Suprapubic skin (tissue), 4 donors: ENCODE data around the gene DRC1. TPM values are rescaled to one million over a fixed set of nuclear protein-coding genes. Genes with fewer than 3 reads are reported as not detected.

Source experiments
- DNase-seq, 2 donors: peaks; one replicate each; pipeline ENCODE4 v3.0.0-alpha.2; 2019; ENCODE audit warnings: low spot score in 2 of 2
- H3K27ac ChIP-seq: fragments of 200-600 bp; sonication (generic); one replicate; pipeline ENCODE4 v1.5.1; 2019
- H3K27me3 ChIP-seq: fragments of 200-600 bp; sonication (generic); one replicate; pipeline ENCODE4 v1.5.1; 2019
- H3K36me3 ChIP-seq: fragments of 200-600 bp; sonication (generic); one replicate; pipeline ENCODE4 v1.5.1; 2019
- H3K4me1 ChIP-seq: fragments of 200-600 bp; sonication (generic); one replicate; pipeline ENCODE4 v1.5.1; 2019
- H3K4me3 ChIP-seq: fragments of 200-600 bp; sonication (generic); one replicate; pipeline ENCODE4 v1.5.1; 2019; ENCODE audit warnings: mild to moderate bottlenecking
- H3K9me3 ChIP-seq: fragments of 200-600 bp; sonication (generic); one replicate; pipeline ENCODE4 v1.5.1; 2019
- EP300 ChIP-seq: sonication (generic); formaldehyde crosslinking; IDR thresholded peaks from one replicate; pipeline ENCODE4 v1.6.1; 2017; ENCODE audit warnings: antibody characterized with exemption
- POLR2A ChIP-seq, 2 donors: fragments of 450-650 bp; IDR thresholded peaks; one replicate each; pipeline ENCODE4 v1.6.1; 2017; ENCODE audit warnings: antibody characterized with exemption in 2 of 2, mild to moderate bottlenecking in 2 of 2, moderate library complexity in 2 of 2
- POLR2AphosphoS5 ChIP-seq, 3 donors: sonication (generic); formaldehyde crosslinking; IDR thresholded peaks; one replicate each; pipeline ENCODE4 v1.6.1; 2017; ENCODE audit warnings: antibody characterized with exemption in 3 of 3
- WGBS: methylation state at CpG from one replicate; pipeline ENCODE4 v1.1.5; 2018; 5-methylcytosine and 5-hydroxymethylcytosine counted together
- total RNA-seq, 4 donors: library from RNA; depleted of rRNA; stranded (reverse); fragments of >200 nt; gene quantifications; one replicate each; pipeline ENCODE4 v1.1.0, GENCODE V29; 2016
- TF ChIP-seq, protein P1 (sequence below), 2 donors: fragments of 200-600 bp in 1 of 2; fragments of 450-650 bp in 1 of 2; sonication (generic) in 1 of 2; IDR thresholded peaks; one replicate each; pipeline ENCODE4 v1.5.1; 2016 to 2019; ENCODE audit warnings: antibody characterized with exemption in 2 of 2, mild to moderate bottlenecking in 1 of 2, moderate library complexity in 1 of 2

Gene DRC1
- total RNA-seq, 4 donors from 2014 or later = 0.26 TPM; not detected in 3

DNA sequence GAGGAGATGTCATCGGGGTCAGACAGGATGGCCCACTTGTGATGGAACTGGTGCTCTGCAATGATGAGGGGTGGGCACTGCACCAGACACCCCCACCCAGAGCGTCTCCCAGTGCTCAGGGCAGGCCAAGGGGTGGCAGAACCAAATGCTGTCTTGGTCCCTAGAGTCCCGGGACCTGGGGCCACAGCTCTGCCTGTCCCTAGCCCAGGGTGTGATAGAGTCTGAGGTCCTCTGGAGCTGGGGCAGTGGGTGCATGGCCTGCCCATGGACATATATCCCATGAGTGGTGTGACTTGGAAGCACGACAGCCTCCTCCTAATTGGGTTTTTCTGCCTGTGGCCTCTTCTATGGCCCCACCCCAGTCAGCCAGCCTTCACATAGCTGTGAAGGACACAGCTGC is 82.9 kb downstream of the DRC1 start:
- H3K4me1 ChIP-seq = no peaks in the 10 kb centered on the region
- no peaks in the 10 kb centered on the region for H3K9me3 ChIP-seq
- H3K27ac ChIP-seq = no peak overlapping the region
- no peak overlapping the region for H3K4me3 ChIP-seq
- peaks cover 6% of the 10 kb centered on the region for H3K27me3 ChIP-seq
- TF ChIP-seq EP300 (no peak), POLR2AphosphoS5 (IDR thresholded peaks at IDR 0.05) (no peak), POLR2A (IDR thresholded peaks at IDR 0.05) (no peak)
- TF ChIP-seq, protein P1, sequence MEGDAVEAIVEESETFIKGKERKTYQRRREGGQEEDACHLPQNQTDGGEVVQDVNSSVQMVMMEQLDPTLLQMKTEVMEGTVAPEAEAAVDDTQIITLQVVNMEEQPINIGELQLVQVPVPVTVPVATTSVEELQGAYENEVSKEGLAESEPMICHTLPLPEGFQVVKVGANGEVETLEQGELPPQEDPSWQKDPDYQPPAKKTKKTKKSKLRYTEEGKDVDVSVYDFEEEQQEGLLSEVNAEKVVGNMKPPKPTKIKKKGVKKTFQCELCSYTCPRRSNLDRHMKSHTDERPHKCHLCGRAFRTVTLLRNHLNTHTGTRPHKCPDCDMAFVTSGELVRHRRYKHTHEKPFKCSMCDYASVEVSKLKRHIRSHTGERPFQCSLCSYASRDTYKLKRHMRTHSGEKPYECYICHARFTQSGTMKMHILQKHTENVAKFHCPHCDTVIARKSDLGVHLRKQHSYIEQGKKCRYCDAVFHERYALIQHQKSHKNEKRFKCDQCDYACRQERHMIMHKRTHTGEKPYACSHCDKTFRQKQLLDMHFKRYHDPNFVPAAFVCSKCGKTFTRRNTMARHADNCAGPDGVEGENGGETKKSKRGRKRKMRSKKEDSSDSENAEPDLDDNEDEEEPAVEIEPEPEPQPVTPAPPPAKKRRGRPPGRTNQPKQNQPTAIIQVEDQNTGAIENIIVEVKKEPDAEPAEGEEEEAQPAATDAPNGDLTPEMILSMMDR (IDR thresholded peaks at IDR 0.05) = no peak
- 83% methylated on average over 2 of the region's 4 CpGs for WGBS
- DNase-seq = no peak
- H3K36me3 ChIP-seq = no peaks in the 10 kb centered on the region

DNA sequence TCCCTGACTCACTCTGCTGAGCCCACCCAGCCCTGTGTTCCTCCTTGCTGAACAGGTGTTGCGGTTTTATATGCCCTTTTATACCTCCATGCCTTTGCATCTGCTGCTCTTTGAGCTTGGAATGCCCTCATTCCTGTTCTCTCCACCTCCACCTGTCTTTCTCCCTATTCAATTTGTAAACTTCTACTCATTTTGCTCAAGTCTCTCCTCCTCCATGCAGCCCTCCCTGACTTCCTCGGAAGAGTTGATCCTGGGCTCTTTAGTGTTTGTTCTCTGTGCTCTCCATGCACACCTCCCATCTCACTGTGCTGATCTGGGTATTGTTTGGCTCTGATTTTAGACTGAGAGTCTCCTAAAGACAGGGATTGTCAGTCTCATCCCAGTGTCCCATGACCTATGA is 83.4 kb downstream of the DRC1 start:
- Histone ChIP-seq H3K4me1 (no peaks in the 10 kb centered on the region), H3K36me3 (no peaks in the 10 kb centered on the region), H3K9me3 (no peaks in the 10 kb centered on the region), H3K27me3 (peaks cover 6% of the 10 kb centered on the region), H3K27ac (no peak overlapping the region), H3K4me3 (no peak overlapping the region)
- WGBS = 86% methylated on average over 2 of the region's 2 CpGs
- TF ChIP-seq POLR2A (IDR thresholded peaks at IDR 0.05) = no peak
- TF ChIP-seq EP300 = no peak
- no peak for TF ChIP-seq POLR2AphosphoS5 (IDR thresholded peaks at IDR 0.05)
- TF ChIP-seq, protein P1 (IDR thresholded peaks at IDR 0.05) = no peak
- DNase-seq = no peak

DNA sequence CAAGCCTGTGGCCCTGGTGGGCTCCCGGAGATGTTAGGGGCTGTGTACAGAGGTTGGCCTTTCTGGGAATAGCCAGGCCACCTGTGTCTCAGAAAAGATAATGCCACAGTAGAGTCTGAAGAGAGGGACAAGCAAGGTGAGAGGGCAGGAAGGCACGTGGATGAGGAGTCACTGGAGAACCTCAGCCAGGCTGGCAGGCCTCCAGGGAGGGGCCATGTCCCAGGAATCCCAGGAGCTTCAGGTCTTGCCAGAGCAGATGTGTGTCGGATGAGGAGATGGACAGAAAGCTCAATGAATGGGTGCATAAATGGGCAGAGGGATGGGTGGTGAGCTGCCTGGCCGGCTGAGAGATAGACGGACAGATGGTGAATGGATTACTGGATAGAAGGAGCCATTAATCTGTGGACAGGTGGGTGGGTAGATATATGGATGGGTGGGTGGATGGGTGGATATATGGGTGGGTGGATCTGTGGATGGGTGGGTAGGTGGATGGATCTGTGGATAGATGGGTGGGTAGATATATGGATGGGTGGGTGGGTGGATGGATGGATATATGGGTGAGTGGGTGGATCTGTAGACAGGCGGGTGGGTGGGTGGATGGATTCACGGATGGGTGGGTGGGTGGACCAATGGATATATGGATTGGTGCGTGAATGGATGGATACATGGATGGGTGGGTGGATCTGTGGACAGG is 84.2 kb downstream of the DRC1 start:
- no peak overlapping the region for H3K4me3 ChIP-seq
- peaks cover 6% of the 10 kb centered on the region for H3K27me3 ChIP-seq
- no peaks in the 10 kb centered on the region for H3K4me1 ChIP-seq
- TF ChIP-seq, protein P1 (IDR thresholded peaks at IDR 0.05) = no peak
- no peak for TF ChIP-seq POLR2A (IDR thresholded peaks at IDR 0.05)
- TF ChIP-seq POLR2AphosphoS5 (IDR thresholded peaks at IDR 0.05) = no peak
- no peak for TF ChIP-seq EP300
- no peaks in the 10 kb centered on the region for H3K9me3 ChIP-seq
- no peak overlapping the region for H3K27ac ChIP-seq
- DNase-seq = no peak
- H3K36me3 ChIP-seq = no peaks in the 10 kb centered on the region
- 80% methylated on average over 8 of the region's 8 CpGs for WGBS

DNA sequence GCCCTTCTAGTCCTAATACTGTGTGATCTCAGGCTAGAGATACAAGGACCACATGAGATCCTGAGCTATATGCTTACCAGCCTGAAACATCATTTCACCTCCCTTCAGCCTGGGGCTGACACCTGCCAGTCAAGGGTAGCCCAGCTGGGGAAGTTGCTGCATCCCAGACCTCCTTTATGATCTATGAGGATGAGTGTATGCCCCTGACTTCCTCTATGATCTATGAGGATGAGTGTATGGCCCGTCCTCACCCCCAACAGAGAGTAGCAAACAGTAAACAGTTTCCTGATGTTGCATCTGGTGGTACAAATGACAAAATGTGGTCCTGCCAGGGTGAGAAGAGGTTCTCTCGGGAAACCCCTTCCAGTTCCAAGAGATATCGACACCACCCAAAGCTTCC is 85.1 kb downstream of the DRC1 start:
- TF ChIP-seq POLR2AphosphoS5 (IDR thresholded peaks at IDR 0.05) (no peak), EP300 (no peak), POLR2A (IDR thresholded peaks at IDR 0.05) (no peak)
- TF ChIP-seq, protein P1 (IDR thresholded peaks at IDR 0.05) = no peak
- no peak for DNase-seq
- Histone ChIP-seq H3K27ac (no peak overlapping the region), H3K4me1 (no peaks in the 10 kb centered on the region), H3K9me3 (no peaks in the 10 kb centered on the region), H3K27me3 (peaks cover 6% of the 10 kb centered on the region), H3K36me3 (no peaks in the 10 kb centered on the region), H3K4me3 (no peak overlapping the region)
- 84% methylated on average over 3 of the region's 3 CpGs for WGBS

DNA sequence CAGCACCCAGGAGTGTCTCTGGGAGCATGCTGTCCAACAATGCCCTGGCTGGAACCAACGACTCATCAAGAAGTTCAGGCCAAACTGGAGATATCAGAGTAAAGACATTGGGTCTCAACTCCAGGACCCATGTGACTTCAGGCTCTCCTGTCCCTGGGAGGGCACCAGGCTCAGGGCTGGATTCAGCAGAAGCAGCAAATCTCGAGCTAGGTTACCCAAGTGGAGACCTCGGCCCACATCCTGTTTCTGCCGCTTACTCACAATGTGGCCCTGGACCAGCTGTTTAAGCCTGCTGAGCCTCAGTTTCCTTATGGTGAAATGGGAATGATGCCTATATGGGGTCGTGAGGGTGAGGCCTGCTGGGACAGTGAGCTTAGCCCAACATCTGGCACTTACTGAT is 85.5 kb downstream of the DRC1 start:
- 97% methylated on average over 5 of the region's 5 CpGs for WGBS
- H3K4me1 ChIP-seq = no peaks in the 10 kb centered on the region
- H3K36me3 ChIP-seq = no peaks in the 10 kb centered on the region
- H3K9me3 ChIP-seq = no peaks in the 10 kb centered on the region
- H3K27me3 ChIP-seq = peaks cover 6% of the 10 kb centered on the region
- H3K27ac ChIP-seq = no peak overlapping the region
- TF ChIP-seq EP300 = no peak
- TF ChIP-seq POLR2AphosphoS5 (IDR thresholded peaks at IDR 0.05) = no peak
- no peak for TF ChIP-seq POLR2A (IDR thresholded peaks at IDR 0.05)
- TF ChIP-seq, protein P1 (IDR thresholded peaks at IDR 0.05) = no peak
- no peak for DNase-seq
- no peak overlapping the region for H3K4me3 ChIP-seq
